Stimulated activated naive CD4-positive, alpha-beta T cell treated with Interleukin-2 at 50 U/mL for 16 hours (primary cell): ENCODE data around the gene RXFP2.

Experiments
- DNase-seq: peaks from one replicate; lab custom pipeline; 2025; lab: John Stamatoyannopoulos, UW

Gene RXFP2

GRCh38 chr13:31739226-31739625 lies at the start of gene RXFP2:
TSS of gene RXFP2 (plus strand) at chr13:31739526. CDS start at chr13:31739613, 87 bp downstream.
- no peak for DNase-seq

GRCh38 chr13:31697290-31697689 lies 42.0 kb upstream of the RXFP2 start:
- DNase-seq, result no peak

GRCh38 chr13:31699650-31700049 lies 39.7 kb upstream of the RXFP2 start:
- no peak for DNase-seq

GRCh38 chr13:31703780-31704179 lies 35.5 kb upstream of the RXFP2 start:
- no peak for DNase-seq

- no peak for DNase-seq
These were observed 33.2 kb upstream of the RXFP2 start for GRCh38 chr13:31706105-31706504.

- no peak for DNase-seq
These were observed 21.7 kb upstream of the RXFP2 start for GRCh38 chr13:31717583-31717982.

GRCh38 chr13:31719214-31719613 lies 20.1 kb upstream of the RXFP2 start:
- no peak for DNase-seq

GRCh38 chr13:31722673-31723072 lies 16.7 kb upstream of the RXFP2 start:
- DNase-seq, result no peak

- no peak for DNase-seq
These were observed 13.5 kb upstream of the RXFP2 start for GRCh38 chr13:31725841-31726240.

- no peak for DNase-seq
These were observed 7.4 kb upstream of the RXFP2 start for GRCh38 chr13:31731921-31732320.

GRCh38 chr13:31733066-31733465 lies 6.3 kb upstream of the RXFP2 start:
- no peak for DNase-seq

GRCh38 chr13:31733647-31734046 lies 5.7 kb upstream of the RXFP2 start:
- no peak for DNase-seq

- peak; percentile 31 for DNase-seq
These were observed 2.9 kb downstream of the RXFP2 start for GRCh38 chr13:31742097-31742734.

- DNase-seq, result no peak
These were observed 8.0 kb downstream of the RXFP2 start for GRCh38 chr13:31747291-31747690.

- no peak for DNase-seq
These were observed 8.6 kb downstream of the RXFP2 start for GRCh38 chr13:31747966-31748365.

GRCh38 chr13:31749929-31750328 lies 10.6 kb downstream of the RXFP2 start:
- DNase-seq, result no peak

- DNase-seq, result no peak
These were observed 15.9 kb downstream of the RXFP2 start for GRCh38 chr13:31755211-31755610.

GRCh38 chr13:31755803-31756212 lies 16.5 kb downstream of the RXFP2 start:
- no peak for DNase-seq

GRCh38 chr13:31756346-31756745 lies 17.0 kb downstream of the RXFP2 start:
- DNase-seq, result no peak

- no peak for DNase-seq
These were observed 22.6 kb downstream of the RXFP2 start for GRCh38 chr13:31761951-31762350.

GRCh38 chr13:31764556-31764955 lies 25.2 kb downstream of the RXFP2 start:
- no peak for DNase-seq

- no peak for DNase-seq
These were observed 25.9 kb downstream of the RXFP2 start for GRCh38 chr13:31765138-31765785.

GRCh38 chr13:31767175-31767900 lies 28.0 kb downstream of the RXFP2 start:
- DNase-seq, result no peak
